GM19099 (cell line): Measurements from ENCODE around the gene MAPK4.

Experiments
- POLR2A ChIP-seq: IDR thresholded peaks from 3 replicates; pipeline ENCODE4 v1.6.1; 2011; ENCODE audit warnings: low read depth; ENCODE audit not compliant: insufficient read length; ENCODE audit errors: extremely low read depth

The MAPK4 gene

GRCh38 chr18:50711386-50711785, 151.5 kb downstream of the MAPK4 start:
- TF ChIP-seq POLR2A, result no peak

- TF ChIP-seq POLR2A, result no peak
Observed at GRCh38 chr18:50715919-50716318, 156.0 kb downstream of the MAPK4 start.

GRCh38 chr18:50716902-50717301, 157.0 kb downstream of the MAPK4 start:
- no peak for TF ChIP-seq POLR2A

- TF ChIP-seq POLR2A, result no peak
Observed at GRCh38 chr18:50717563-50717962, 157.7 kb downstream of the MAPK4 start.

GRCh38 chr18:50719471-50720324, 159.8 kb downstream of the MAPK4 start:
- TF ChIP-seq POLR2A, result no peak

GRCh38 chr18:50720325-50720674, 160.4 kb downstream of the MAPK4 start:
- no peak for TF ChIP-seq POLR2A

GRCh38 chr18:50721006-50721405, 161.1 kb downstream of the MAPK4 start:
- TF ChIP-seq POLR2A, result no peak

- TF ChIP-seq POLR2A, result no peak
Observed at GRCh38 chr18:50721451-50722120, 161.7 kb downstream of the MAPK4 start.

GRCh38 chr18:50722311-50722710, 162.4 kb downstream of the MAPK4 start:
- no peak for TF ChIP-seq POLR2A

- TF ChIP-seq POLR2A, result no peak
Observed at GRCh38 chr18:50724751-50725151, 164.9 kb downstream of the MAPK4 start.

- no peak for TF ChIP-seq POLR2A
Observed at GRCh38 chr18:50726960-50727589, 167.2 kb downstream of the MAPK4 start.

- TF ChIP-seq POLR2A, result no peak
Observed at GRCh38 chr18:50727721-50728471, 168.0 kb downstream of the MAPK4 start.

- TF ChIP-seq POLR2A, result no peak
Observed at GRCh38 chr18:50729376-50729775, 169.5 kb downstream of the MAPK4 start.

GRCh38 chr18:50729986-50730385, 170.1 kb downstream of the MAPK4 start:
- TF ChIP-seq POLR2A, result no peak

GRCh38 chr18:50734342-50734741, 174.5 kb downstream of the MAPK4 start:
- no peak for TF ChIP-seq POLR2A
